ENCODE data around the gene CGB7. TPM values are rescaled to one million over a fixed set of nuclear protein-coding genes. Genes with fewer than 3 reads are reported as not detected.

CGB7 gene
- total and polyA plus RNA-seq, 9 of the 15 experiments (the other 6 are each of a cell fraction or from before 2014, with no cell fraction given) = not detected

- TF ChIP-seq NFE2L1 (tag; IDR thresholded peaks at IDR 0.05; ENCODE audit: borderline replicate concordance, low read depth) (peak; percentile 73; the same call in 1 of the 2 replicates), KAT2B (IDR thresholded peaks at IDR 0.05; ENCODE audit: low read depth, low read length) (no peak), ZNF12 (CRISPR knock-in tag; IDR thresholded peaks at IDR 0.05) (no peak), PHB (CRISPR knock-in tag; IDR thresholded peaks at IDR 0.05) (no peak)
Observed at GRCh38 chr19:49106648-49107135, 49.1 kb upstream of the CGB7 start (continued).

GRCh38 chr19:49104229-49104864 is 46.8 kb upstream of the CGB7 start:
- intact Hi-C loops (cut with micrococcal nuclease) = no loop called here
- Histone ChIP-seq H3K4me3 (no peak overlapping the region), H3K79me2 (ENCODE audit: control insufficient read depth, insufficient read depth, low read length) (peaks cover 18% of the 10 kb centered on the region), H3K9me1 (ENCODE audit: control insufficient read depth, insufficient read depth, low read length) (peaks cover 11% of the 10 kb centered on the region), H3K9ac (ENCODE audit: insufficient read depth in 1 of 2, low read depth in 2 of 2, low read length in 2 of 2) (peak overlapping the region in 1 of 2 experiments; percentile 36; a peak in 1 of 4 replicates), H2AFZ (ENCODE audit: low read depth, low read length) (no peak overlapping the region), H3K27ac (ENCODE audit: extremely low read depth, low read depth, low read length) (no peak overlapping the region), H3K4me2 (ENCODE audit: insufficient read depth, low read length) (no peak overlapping the region), H3K4me1 (replicated peaks in 1 of 2; ENCODE audit: control insufficient read depth in 2 of 2, insufficient read depth in 2 of 2, low read length in 2 of 2) (peaks cover 0 to 48% of the 10 kb centered on the region in 2 experiments; a peak in 3 of 5 replicates), H3K27me3 (ENCODE audit: control insufficient read depth in 2 of 2, insufficient read depth in 2 of 2, low read length in 2 of 2) (no peaks in the 10 kb centered on the region), H3K36me3 (ENCODE audit: control insufficient read depth, insufficient read depth, low read length) (peaks cover 98% of the 10 kb centered on the region), H4K20me1 (replicated peaks; ENCODE audit: control insufficient read depth, insufficient read depth, low read length) (peaks cover 17% of the 10 kb centered on the region), H3K9me3 (replicated peaks; ENCODE audit: control insufficient read depth, insufficient read depth, low read depth, low read length) (no peaks in the 10 kb centered on the region)
- TF ChIP-seq RBM22 (IDR thresholded peaks at IDR 0.05; ENCODE audit: low read depth, low read length, poor library complexity, severe bottlenecking) = peak; percentile 84
- TF ChIP-seq ZBTB33 (CRISPR knock-in tag; IDR thresholded peaks at IDR 0.05) = peak; percentile 59; the same call in 1 of the 2 replicates
- TF ChIP-seq CSDE1 (IDR thresholded peaks at IDR 0.05) = no peak
- no peak for TF ChIP-seq WHSC1 (IDR thresholded peaks at IDR 0.05; ENCODE audit: low read length)
- TF ChIP-seq POLR2G (IDR thresholded peaks at IDR 0.05; ENCODE audit: low read depth, low read length) = peak; percentile 69
- ChIA-PET CTCF (ENCODE audit: low intra/inter-chr PET ratio) (no interaction called here), POLR2A (interaction anchor here (1.5 to 2.6 kb wide), 4 partner anchors 9 to 15 kb away, joined by 3 to 20 read pairs (median 10); partner anchors contain the start of gene LIN7B)
- no TSS peak for BruUV-seq (replicated peaks)
- DNase-seq (ENCODE audit: extremely low read depth in 1 of 4, low spot score in 3 of 4) = peak in 1 of 4 experiments; percentile 35
- ATAC-seq = no peak
- in situ Hi-C loops (cut with MboI) = no loop called here
- WGBS (ENCODE audit: insufficient coverage, low coverage, missing lambda C conversion rate) = 90% methylated on average over 20 of the region's 30 CpGs
- no peak for FAIRE-seq
